ENCODE measurements around the gene EFHC1.

Gene EFHC1

DNA sequence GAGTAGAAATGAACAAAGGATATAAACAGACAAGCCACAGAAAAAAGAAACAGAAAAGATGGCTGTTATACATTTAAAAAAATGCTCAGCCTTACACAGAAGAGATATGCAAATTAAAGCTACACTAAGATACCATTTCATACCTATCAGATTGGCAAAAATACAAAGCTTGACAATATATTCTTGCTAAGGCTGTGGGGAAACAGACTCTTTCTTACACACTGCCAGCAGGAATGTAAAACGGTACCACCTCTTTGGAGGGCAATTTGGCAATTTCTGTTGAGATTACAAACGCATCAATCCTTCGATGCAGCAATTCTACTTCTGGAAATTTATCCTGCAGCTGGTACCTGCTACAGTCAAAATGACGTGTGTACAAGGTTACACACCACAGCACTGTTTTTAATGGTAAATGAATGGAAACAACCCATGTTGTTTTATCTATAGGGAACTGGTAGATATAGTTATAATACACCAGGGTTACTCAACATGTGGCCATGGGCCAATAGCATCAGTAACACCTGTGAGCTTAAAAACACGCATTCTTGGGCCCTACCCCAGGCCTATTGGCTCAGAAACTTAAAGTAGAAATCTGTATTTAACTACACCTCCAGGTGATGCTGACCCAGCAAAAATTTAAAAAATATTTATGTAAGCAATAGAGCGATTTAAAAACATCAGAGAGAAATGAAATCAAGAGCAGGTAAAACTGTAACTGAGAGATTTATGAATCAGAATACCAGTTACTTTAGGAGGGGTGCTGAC lies 103.4 kb downstream of the EFHC1 start:
- no peak for DNase-seq (ENCODE audit: insufficient read length, low spot score)
- TF ChIP-seq, protein P1, sequence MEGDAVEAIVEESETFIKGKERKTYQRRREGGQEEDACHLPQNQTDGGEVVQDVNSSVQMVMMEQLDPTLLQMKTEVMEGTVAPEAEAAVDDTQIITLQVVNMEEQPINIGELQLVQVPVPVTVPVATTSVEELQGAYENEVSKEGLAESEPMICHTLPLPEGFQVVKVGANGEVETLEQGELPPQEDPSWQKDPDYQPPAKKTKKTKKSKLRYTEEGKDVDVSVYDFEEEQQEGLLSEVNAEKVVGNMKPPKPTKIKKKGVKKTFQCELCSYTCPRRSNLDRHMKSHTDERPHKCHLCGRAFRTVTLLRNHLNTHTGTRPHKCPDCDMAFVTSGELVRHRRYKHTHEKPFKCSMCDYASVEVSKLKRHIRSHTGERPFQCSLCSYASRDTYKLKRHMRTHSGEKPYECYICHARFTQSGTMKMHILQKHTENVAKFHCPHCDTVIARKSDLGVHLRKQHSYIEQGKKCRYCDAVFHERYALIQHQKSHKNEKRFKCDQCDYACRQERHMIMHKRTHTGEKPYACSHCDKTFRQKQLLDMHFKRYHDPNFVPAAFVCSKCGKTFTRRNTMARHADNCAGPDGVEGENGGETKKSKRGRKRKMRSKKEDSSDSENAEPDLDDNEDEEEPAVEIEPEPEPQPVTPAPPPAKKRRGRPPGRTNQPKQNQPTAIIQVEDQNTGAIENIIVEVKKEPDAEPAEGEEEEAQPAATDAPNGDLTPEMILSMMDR (IDR thresholded peaks at IDR 0.05; ENCODE audit: insufficient read depth, missing control alignments) = no peak
- FAIRE-seq = no peak

DNA sequence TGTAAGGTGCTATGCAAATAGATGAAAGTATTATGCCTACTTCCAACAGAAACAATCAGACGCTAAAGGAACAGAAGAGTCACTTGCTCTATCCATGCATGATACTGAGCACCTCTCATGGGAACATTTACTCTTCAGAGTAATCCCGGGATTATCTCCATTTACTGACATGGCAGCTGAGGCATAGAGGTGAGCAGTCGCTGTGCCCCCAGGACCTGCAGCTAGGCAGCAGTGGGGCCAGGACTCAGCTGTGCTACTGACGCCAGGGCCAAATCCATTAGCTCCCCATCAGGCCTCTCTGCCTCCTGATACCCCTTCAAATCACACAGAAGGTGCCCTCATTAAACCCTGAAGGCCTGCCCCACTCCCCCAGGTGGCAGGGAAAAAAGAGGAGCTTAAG lies 104.8 kb downstream of the EFHC1 start:
- TF ChIP-seq, protein P1 (IDR thresholded peaks at IDR 0.05; ENCODE audit: insufficient read depth, missing control alignments) = no peak
- peak; percentile 38 for DNase-seq (ENCODE audit: insufficient read length, low spot score)
- peak; percentile 89 for FAIRE-seq

DNA sequence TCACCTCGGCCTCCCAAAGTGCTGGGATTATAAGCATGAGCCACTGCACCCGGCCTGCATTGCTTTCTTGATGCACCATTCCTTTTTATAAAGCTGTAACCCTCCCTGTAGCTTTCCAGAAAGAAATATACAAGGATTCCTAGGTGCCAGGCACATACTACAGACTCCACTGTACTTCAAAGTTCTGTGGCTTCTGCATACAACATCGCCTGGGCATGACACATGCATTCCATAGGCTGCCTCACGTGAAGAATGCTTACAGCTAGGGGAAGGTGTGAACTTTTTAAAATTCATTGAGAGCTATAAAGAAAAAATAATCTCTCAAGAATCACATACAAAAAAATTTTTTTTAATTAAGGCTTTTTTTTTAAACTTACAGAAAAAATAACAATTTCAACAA lies 106.5 kb downstream of the EFHC1 start:
- FAIRE-seq (no peak), DNase-seq (ENCODE audit: insufficient read length, low spot score) (no peak)
- TF ChIP-seq, protein P1 (IDR thresholded peaks at IDR 0.05; ENCODE audit: insufficient read depth, missing control alignments) = no peak

DNA sequence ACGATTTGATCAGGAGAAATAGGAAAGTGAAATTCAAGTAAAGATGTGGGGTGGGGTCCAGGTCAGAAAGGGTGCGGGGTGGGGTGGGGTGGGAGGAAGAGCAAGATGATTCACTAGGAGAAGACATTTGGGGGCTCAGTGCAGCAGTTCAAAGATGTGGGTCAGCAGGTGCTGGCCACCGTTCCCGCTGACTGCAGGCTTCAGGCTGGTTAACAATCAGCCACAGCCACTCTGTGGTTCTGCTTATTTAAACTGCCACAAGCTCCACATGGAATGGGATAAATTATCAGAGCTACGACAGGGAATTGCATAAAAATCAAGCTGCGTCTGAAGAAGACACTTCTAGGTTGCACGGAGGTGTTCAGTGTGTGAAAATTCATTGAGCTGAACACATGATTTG lies 107.3 kb downstream of the EFHC1 start:
- TF ChIP-seq, protein P1 (IDR thresholded peaks at IDR 0.05; ENCODE audit: insufficient read depth, missing control alignments) = no peak
- no peak for FAIRE-seq

DNA sequence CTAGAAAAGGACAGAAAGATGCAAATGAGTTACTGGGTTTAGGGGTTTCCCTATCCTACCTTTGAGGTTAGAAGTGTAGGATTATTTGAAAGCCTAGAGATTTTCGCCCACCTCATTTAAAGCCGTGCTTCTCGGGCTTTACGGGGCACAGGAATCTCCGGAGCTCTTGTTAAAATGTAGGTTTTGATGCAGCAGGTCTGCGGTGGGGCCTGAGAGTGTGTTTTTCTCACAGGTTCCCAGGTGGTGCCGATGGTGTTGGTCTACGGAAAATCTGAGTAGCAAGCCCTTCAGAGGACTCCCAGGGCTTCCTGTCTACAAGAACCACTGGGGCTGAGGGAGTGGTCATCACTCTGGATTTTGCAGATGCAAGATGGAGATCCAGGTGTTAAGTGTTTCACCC lies 109.2 kb downstream of the EFHC1 start:
- DNase-seq (ENCODE audit: insufficient read length, low spot score) = no peak
- no peak for FAIRE-seq
- TF ChIP-seq, protein P1 (IDR thresholded peaks at IDR 0.05; ENCODE audit: insufficient read depth, missing control alignments) = no peak

More for the DNA sequence above, 107.3 kb downstream of the EFHC1 start:
- no peak for DNase-seq (ENCODE audit: insufficient read length, low spot score)

DNA sequence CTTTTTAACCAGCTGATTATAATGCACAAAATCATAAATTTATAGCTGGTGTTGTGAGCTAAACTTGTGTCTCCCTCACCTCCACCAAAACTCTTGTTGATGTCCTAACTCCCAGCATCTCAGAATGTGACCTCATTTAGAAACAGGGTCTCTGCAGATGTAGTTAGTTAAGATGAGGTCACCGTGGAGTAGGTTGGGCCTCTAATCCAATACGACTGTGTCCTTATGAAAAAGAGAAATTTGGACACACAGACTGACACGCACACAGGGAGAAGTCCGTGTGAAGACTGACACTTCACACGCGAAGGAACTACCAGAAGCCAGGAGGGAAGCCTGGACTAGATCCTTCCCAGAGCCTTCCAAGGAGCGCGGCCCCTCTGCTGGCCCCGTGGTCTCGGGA lies 110.2 kb downstream of the EFHC1 start:
- no peak for DNase-seq (ENCODE audit: insufficient read length, low spot score)
- TF ChIP-seq, protein P1 (IDR thresholded peaks at IDR 0.05; ENCODE audit: insufficient read depth, missing control alignments) = no peak
- FAIRE-seq = no peak

DNA sequence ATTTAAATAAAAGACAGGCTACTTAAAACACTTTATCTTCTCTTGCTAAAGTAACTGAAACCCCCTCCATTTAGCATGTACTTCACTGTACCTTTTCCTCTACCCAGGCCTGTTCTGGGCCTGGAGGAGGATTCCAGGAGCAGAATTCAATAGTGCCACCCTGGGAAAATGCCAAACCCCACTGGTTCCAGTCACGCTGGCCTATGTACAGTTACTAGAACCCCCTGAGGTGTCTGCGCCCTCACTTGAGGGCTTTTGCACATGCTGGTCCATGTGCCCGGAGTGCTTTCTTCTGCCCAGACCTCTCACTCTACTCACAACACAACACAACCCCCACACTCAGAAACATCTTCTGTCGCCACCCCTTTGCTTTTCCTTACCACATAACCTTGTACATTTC lies 111.3 kb downstream of the EFHC1 start:
- TF ChIP-seq, protein P1 (IDR thresholded peaks at IDR 0.05; ENCODE audit: insufficient read depth, missing control alignments) = no peak
- FAIRE-seq (no peak), DNase-seq (ENCODE audit: insufficient read length, low spot score) (no peak)

Data from D721Med (cell line).